Femur (tissue), 1 donor: ENCODE results near the gene CADM1.

Experiments
- DNase-seq: peaks from one replicate; pipeline ENCODE4 v3.0.0-alpha.2; 2017

Gene CADM1

DNA sequence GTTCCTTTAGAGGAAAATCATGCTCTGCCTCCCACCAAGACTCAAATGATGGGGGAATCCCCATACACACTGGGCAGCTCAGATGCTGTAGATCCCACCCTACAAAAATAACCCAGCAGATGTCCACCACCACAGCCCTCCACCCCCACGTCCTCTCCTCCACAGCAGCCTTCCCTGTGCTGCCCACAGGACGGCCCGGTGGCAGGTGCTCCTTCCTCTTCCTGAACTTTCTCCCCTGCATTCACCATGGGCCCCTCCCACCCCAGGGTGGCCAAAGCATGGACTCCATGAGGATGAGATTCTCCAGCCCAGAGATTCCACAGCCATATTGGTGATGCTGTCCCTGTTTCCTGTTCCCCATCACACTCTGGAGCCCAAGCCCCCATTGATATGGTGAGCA, 368.3 kb downstream of the CADM1 start:
- DNase-seq = no peak

- no peak for DNase-seq
Observed at GRCh38 chr11:115134926-115135325, 369.3 kb downstream of the CADM1 start.

- no peak for DNase-seq
Observed at GRCh38 chr11:115133475-115134209, 370.6 kb downstream of the CADM1 start.

DNA sequence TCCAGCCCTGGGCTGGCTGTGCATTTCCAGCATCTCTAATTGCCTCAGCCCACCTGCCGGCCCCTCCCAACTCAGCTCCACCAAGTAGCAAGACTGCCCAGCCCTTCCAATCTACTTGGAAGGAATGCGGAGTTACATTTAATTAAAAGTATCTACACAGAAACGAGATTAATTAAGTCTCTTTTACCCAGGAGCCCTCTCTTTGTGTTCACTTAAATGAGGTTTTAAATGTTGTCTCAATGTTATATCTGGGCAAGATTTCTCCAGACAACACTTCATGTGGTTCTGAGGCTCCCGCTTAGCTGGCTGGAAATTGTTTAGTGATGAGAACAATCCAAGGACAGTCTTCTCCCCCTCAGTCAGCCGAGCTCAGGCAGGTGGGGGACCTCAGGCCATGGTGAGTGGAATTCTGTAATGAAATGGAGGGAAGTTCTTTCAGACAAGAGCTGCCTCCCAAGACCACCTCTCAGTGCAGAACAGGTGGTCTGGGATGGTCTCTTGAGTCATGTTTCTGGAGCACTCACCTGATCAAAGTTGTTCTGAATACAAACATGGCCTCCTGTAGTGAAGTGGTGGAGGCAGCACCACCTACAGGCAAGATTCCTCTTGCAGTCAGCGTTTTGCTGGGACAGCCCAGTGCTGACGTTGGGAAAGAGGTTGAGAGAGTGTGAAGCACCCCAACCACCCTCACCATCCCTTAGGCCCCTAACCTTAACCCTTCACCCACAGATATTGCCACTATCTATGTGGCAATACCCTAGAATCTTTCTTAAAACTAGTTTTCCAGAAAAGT, 371.6 kb downstream of the CADM1 start:
- no peak for DNase-seq

DNA sequence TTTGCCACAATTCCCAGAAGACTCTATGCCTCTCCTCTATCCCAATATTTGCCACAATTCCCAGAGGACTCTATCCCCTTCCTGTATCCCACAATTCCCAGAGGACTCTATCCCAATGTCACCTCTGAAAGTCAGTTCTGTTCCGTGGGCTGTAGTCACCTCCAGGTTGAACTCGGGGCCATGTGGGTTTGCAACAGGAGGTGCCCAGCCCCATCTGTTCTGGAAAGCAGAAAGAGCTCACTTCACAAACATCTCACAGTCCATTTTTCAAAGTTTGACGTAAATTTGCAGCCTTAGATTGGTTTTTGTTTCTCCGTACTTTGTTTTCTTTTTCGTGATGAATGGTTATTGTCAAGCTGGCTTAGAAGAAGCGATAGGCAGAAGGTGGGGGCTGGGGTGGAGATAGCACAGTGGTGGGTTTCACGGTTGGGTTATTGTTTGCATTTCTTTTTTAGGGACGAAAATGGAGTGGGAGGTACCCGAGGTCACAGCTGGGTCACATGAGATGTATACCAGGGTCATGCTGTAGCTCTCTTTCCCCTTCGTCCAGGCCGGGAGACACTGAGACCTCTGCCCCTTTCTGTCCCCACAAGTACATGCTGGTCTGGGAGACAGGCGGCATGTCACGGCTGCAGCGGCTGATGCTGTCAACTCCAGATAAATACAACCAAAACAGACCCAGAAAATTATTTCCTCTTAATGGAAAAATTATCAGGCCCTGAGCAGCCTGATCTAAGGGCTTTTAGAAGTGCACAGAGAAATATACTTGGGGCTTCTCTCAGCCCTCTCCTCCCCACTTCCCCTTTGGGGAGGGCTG, 374.5 kb downstream of the CADM1 start:
- no peak for DNase-seq

DNA sequence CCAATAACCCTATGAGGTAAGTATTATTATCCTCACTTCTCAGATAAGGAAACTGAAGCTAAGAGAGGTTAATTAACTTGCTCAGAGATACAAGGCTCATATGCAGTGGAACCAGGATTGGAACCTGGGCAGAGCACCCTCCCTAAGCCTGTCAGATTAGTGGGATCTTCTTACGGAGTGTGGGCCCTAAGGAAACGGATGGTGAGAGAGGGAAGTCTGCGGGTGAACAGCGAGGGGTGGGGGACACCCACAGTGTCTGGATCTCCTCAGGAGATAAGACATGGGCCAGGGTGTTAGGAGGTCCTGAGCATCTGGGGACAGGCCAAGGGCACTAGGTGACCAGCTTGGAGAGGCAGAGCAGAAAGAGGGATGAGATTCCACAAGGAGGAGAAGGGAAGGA, 376.0 kb downstream of the CADM1 start:
- DNase-seq = no peak

GRCh38 chr11:115127790-115128189, 376.4 kb downstream of the CADM1 start:
- no peak for DNase-seq

DNA sequence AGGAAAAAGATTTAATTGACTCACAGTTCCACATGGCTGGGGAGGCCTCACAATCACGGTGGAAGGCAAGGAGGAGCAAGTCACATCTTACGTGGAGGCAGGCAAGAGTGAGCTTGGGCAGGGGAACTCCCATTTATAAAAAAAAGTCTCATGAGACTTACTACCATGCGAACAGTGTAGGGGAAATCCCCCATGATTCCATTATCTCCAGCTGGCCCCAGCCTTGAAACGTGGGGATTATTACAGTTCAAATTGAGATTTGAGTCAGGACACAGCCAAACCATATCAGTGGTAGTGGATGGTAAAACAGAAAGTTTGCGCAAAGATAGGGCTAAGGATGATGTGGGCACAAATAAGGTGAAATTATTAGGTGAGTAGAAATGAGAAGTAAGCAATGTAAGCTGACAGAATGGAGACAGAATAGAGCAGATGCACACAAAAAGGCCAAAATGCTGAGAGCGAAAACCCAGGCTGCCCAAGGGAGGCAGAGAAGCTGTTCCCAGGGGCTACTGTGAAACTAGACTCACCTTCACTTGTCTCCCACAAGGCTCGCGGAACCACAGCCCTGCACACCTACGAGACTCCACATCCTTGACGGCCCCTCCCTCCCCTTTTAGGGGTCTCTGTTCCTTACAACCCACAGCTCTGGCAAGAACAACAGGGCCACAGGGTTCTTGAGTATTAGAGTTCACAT, 377.6 kb downstream of the CADM1 start:
- DNase-seq = no peak

- DNase-seq = no peak
Observed at GRCh38 chr11:115126092-115126491, 378.1 kb downstream of the CADM1 start.

- no peak for DNase-seq
Observed at GRCh38 chr11:115124786-115125185, 379.4 kb downstream of the CADM1 start.

- DNase-seq = no peak
Observed at GRCh38 chr11:115123641-115124040, 380.6 kb downstream of the CADM1 start.

GRCh38 chr11:115122274-115122673, 381.9 kb downstream of the CADM1 start:
- no peak for DNase-seq
